Thyroid gland (tissue), 4 donors: ENCODE results near the gene SURF1.

Experiments
- CTCF ChIP-seq, 6 experiments: fragments of 200-600 bp in 3 of 6; fragments of 450-650 bp in 3 of 6; sonication (generic) in 3 of 6; IDR thresholded peaks; one replicate each; pipeline ENCODE4 v1.5.1; 2016 to 2019; ENCODE audit warnings: antibody characterized with exemption in 6 of 6, mild to moderate bottlenecking in 2 of 6, inconsistent platforms in 1 of 6, moderate library complexity in 1 of 6
- POLR2A ChIP-seq, 2 donors: fragments of 450-650 bp; IDR thresholded peaks; one replicate each; pipeline ENCODE4 v1.6.1; 2017; ENCODE audit warnings: antibody characterized with exemption in 2 of 2, mild to moderate bottlenecking in 2 of 2, moderate library complexity in 1 of 2

- no peak for TF ChIP-seq CTCF (IDR thresholded peaks at IDR 0.05)
- TF ChIP-seq POLR2A (IDR thresholded peaks at IDR 0.05): no peak
Observed at GRCh38 chr9:133369933-133370332, 13.6 kb upstream of the SURF1 start.
